Endothelial cell of umbilical vein (primary cell): ENCODE data around the gene GIGYF2.

ENCODE experiments used
- CTCF ChIP-seq, 2 donors: IDR thresholded peaks; 1 replicate in 1 of 2; 2 replicates in 1 of 2; pipeline ENCODE4 v1.5.1; 2011; ENCODE audit warnings: low read length in 2 of 2, mild to moderate bottlenecking in 2 of 2, moderate library complexity in 2 of 2, control low read depth in 1 of 2, inconsistent platforms in 1 of 2, low read depth in 1 of 2; ENCODE audit not compliant: insufficient read depth in 1 of 2; ENCODE audit errors: extremely low read depth in 1 of 2
- EZH2 ChIP-seq: IDR thresholded peaks from 2 replicates; pipeline ENCODE4 v1.6.1; 2012; ENCODE audit warnings: borderline replicate concordance, low read depth, mild to moderate bottlenecking, moderate library complexity, low read length, inconsistent platforms; ENCODE audit not compliant: severe bottlenecking
- FOS ChIP-seq: IDR thresholded peaks from 2 replicates; pipeline ENCODE4 v1.6.1; 2011; ENCODE audit warnings: mild to moderate bottlenecking, low read length, moderate library complexity, borderline replicate concordance; ENCODE audit not compliant: insufficient read depth
- MAX ChIP-seq: IDR thresholded peaks from 2 replicates; pipeline ENCODE4 v1.6.1; 2011; ENCODE audit not compliant: insufficient read depth, insufficient read length
- MYC ChIP-seq: IDR thresholded peaks from one replicate; pipeline ENCODE4 v1.6.1; 2011; ENCODE audit warnings: mild to moderate bottlenecking, low read depth, low read length

- TF ChIP-seq MYC = no peak
- TF ChIP-seq FOS = no peak
- TF ChIP-seq CTCF (IDR thresholded peaks at IDR 0.05; ENCODE audit: extremely low read depth in 1 of 2, insufficient read depth in 1 of 2, low read depth in 1 of 2, low read length in 2 of 2) = no peak
- TF ChIP-seq MAX = no peak
- no peak for TF ChIP-seq EZH2
Observed at GRCh38 chr2:232779934-232780333, 82.8 kb downstream of the GIGYF2 start.
